H1 (cell line): ENCODE measurements around the gene PRKCA. TPM values are rescaled to one million over a fixed set of nuclear protein-coding genes. Genes with fewer than 3 reads are reported as not detected.

Source experiments
- CTCF ChIA-PET: fragments of 300-600 bp; sonication (Branson Sonifier 250); formaldehyde crosslinking; loops from one replicate; lab custom pipeline; 2021; ENCODE audit not compliant: partially characterized antibody; lab: Charles Lee
- POLR2A ChIA-PET: fragments of 300-600 bp; sonication (Branson Sonifier 250); formaldehyde crosslinking; loops from one replicate; lab custom pipeline; 2021; ENCODE audit warnings: inconsistent platforms; ENCODE audit not compliant: partially characterized antibody; lab: Charles Lee
- DNase-seq, 2 experiments: peaks; one replicate each; pipeline versions ENCODE4 v3.0.0 to v3.0.0-alpha.2; 2010 to 2022; ENCODE audit warnings: low spot score in 2 of 2, low read depth in 1 of 2, mixed read lengths in 1 of 2
- FAIRE-seq: peaks from 2 replicates; lab custom pipeline; 2011; peaks lifted over from hg19 to GRCh38; lab: Jason Lieb, UNC
- H2AFZ ChIP-seq: 2 replicates; pipeline ENCODE4 v1.8.1; 2012; ENCODE audit warnings: low read length, inconsistent platforms
- H2AK5ac ChIP-seq: 2 replicates; pipeline ENCODE4 v1.6.1; 2013; ENCODE audit warnings: low read depth, low read length
- H2BK120ac ChIP-seq: replicated peaks from 2 replicates; pipeline ENCODE3; 2013; ENCODE audit warnings: low read depth, low read length, inconsistent platforms
- H2BK12ac ChIP-seq: 2 replicates; pipeline ENCODE4 v1.6.1; 2013; ENCODE audit warnings: low read depth, low read length
- H2BK15ac ChIP-seq: 2 replicates; pipeline ENCODE4 v1.6.1; 2013; ENCODE audit warnings: low read length
- H2BK20ac ChIP-seq: 2 replicates; pipeline ENCODE4 v1.6.1; 2013; ENCODE audit warnings: low read length
- H2BK5ac ChIP-seq: 2 replicates; pipeline ENCODE4 v1.6.1; 2013; ENCODE audit warnings: low read depth, low read length
- H3K14ac ChIP-seq: 2 replicates; pipeline ENCODE4 v1.6.1; 2013; ENCODE audit warnings: inconsistent platforms; ENCODE audit not compliant: insufficient read length
- H3K18ac ChIP-seq: 2 replicates; pipeline ENCODE4 v1.6.1; 2013; ENCODE audit warnings: low read length; ENCODE audit errors: extremely low read depth
- H3K23ac ChIP-seq: 2 replicates; pipeline ENCODE4 v1.6.1; 2013; ENCODE audit warnings: inconsistent platforms; ENCODE audit not compliant: insufficient read length
- H3K23me2 ChIP-seq: 2 replicates; pipeline ENCODE4 v1.6.1; 2013; ENCODE audit warnings: low read depth, low read length
- H3K27ac ChIP-seq: 2 replicates; pipeline ENCODE4 v1.6.1; 2011; ENCODE audit warnings: low read depth, low read length, inconsistent platforms
- H3K27me3 ChIP-seq, 4 experiments: replicated peaks in 1 of 4; 1 replicate in 1 of 4; 2 replicates in 3 of 4; pipeline versions ENCODE4 v1.6.1 to v1.8.1; 2011 to 2013; ENCODE audit warnings: low read length in 3 of 4, mild to moderate bottlenecking in 3 of 4, inconsistent platforms in 2 of 4, mixed read lengths in 2 of 4, moderate library complexity in 1 of 4; ENCODE audit not compliant: control insufficient read depth in 3 of 4, insufficient read depth in 3 of 4; ENCODE audit errors: extremely low read depth in 1 of 4
- H3K36me3 ChIP-seq, 4 experiments: 2 replicates each; pipeline versions ENCODE4 v1.6.1 to v1.8.1; 2011 to 2013; ENCODE audit warnings: mild to moderate bottlenecking in 4 of 4, low read length in 3 of 4, moderate library complexity in 2 of 4, control low read depth in 1 of 4, inconsistent platforms in 1 of 4; ENCODE audit not compliant: insufficient read depth in 4 of 4, control insufficient read depth in 2 of 4
- H3K4ac ChIP-seq: replicated peaks from 2 replicates; pipeline ENCODE3; 2013; ENCODE audit warnings: low read length, low read depth, mixed read lengths, inconsistent platforms; ENCODE audit not compliant: insufficient read length
- H3K4me1 ChIP-seq, 4 experiments: replicated peaks in 1 of 4; 1 replicate in 1 of 4; 2 replicates in 3 of 4; pipeline versions ENCODE4 v1.6.1 to v1.8.1; 2011 to 2013; ENCODE audit warnings: low read length in 3 of 4, inconsistent platforms in 2 of 4, mixed read lengths in 1 of 4; ENCODE audit not compliant: insufficient read depth in 4 of 4, control insufficient read depth in 3 of 4
- H3K4me2 ChIP-seq, 2 experiments: 2 replicates each; pipeline versions ENCODE4 v1.6.1 to v1.8.1; 2011 to 2013; ENCODE audit warnings: low read depth in 2 of 2, low read length in 2 of 2, control low read depth in 1 of 2, inconsistent platforms in 1 of 2, mild to moderate bottlenecking in 1 of 2; ENCODE audit not compliant: insufficient read depth in 1 of 2
- H3K4me3 ChIP-seq, 4 experiments: fragments of 200-600, 300-600 bp in 1 of 4; sonication (generic), shearing (Covaris generic), sonication (Bioruptor Twin) in 1 of 4; 2 replicates each; pipeline versions ENCODE4 v1.5.1 to v1.8.1; 2011 to 2016; ENCODE audit warnings: low read length in 4 of 4, low read depth in 3 of 4, control low read depth in 2 of 4, inconsistent platforms in 2 of 4, mild to moderate bottlenecking in 2 of 4, mixed read lengths in 1 of 4, moderate library complexity in 1 of 4; ENCODE audit not compliant: insufficient read depth in 2 of 4; ENCODE audit errors: extremely low read depth in 1 of 4
- H3K56ac ChIP-seq: replicated peaks from 2 replicates; pipeline ENCODE3; 2013; ENCODE audit warnings: low read depth, mild to moderate bottlenecking, mixed read lengths, low read length, inconsistent platforms; ENCODE audit not compliant: insufficient read length
- H3K79me1 ChIP-seq: 2 replicates; pipeline ENCODE4 v1.6.1; 2013; ENCODE audit warnings: low read depth, low read length, control low read depth
- H3K79me2 ChIP-seq, 2 experiments: 2 replicates each; pipeline versions ENCODE4 v1.6.1 to v1.8.1; 2012 to 2013; ENCODE audit warnings: low read length in 2 of 2, mild to moderate bottlenecking in 2 of 2, inconsistent platforms in 1 of 2; ENCODE audit not compliant: insufficient read depth in 2 of 2, control insufficient read depth in 1 of 2
- H3K9ac ChIP-seq, 4 experiments: replicated peaks in 1 of 4; 1 replicate in 1 of 4; 2 replicates in 3 of 4; pipeline versions ENCODE4 v1.6.1 to v1.8.1; 2011 to 2013; ENCODE audit warnings: low read depth in 3 of 4, low read length in 3 of 4, control low read depth in 2 of 4, mild to moderate bottlenecking in 2 of 4, moderate library complexity in 2 of 4, inconsistent platforms in 1 of 4; ENCODE audit errors: extremely low read depth in 1 of 4
- H3K9me3 ChIP-seq, 2 experiments: 2 replicates each; pipeline versions ENCODE4 v1.6.1 to v1.8.1; 2012 to 2013; ENCODE audit warnings: mild to moderate bottlenecking in 2 of 2, moderate library complexity in 2 of 2, control low read depth in 1 of 2, inconsistent platforms in 1 of 2, low read depth in 1 of 2, low read length in 1 of 2, mixed read lengths in 1 of 2; ENCODE audit not compliant: insufficient read depth in 2 of 2
- H4K20me1 ChIP-seq, 2 experiments: replicated peaks in 1 of 2; 2 replicates each; pipeline versions ENCODE3 to v1.8.1; 2011 to 2013; ENCODE audit warnings: inconsistent platforms in 2 of 2, low read length in 2 of 2, mild to moderate bottlenecking in 1 of 2; ENCODE audit not compliant: insufficient read depth in 2 of 2, control insufficient read depth in 1 of 2
- H4K5ac ChIP-seq: 2 replicates; pipeline ENCODE4 v1.6.1; 2013; ENCODE audit warnings: low read length, low read depth, mixed read lengths, inconsistent platforms; ENCODE audit not compliant: insufficient read length
- H4K8ac ChIP-seq: 2 replicates; pipeline ENCODE4 v1.8.0; 2013; ENCODE audit warnings: mild to moderate bottlenecking, moderate library complexity, low read length, inconsistent platforms; ENCODE audit not compliant: insufficient read depth; ENCODE audit errors: extremely low read depth
- H4K91ac ChIP-seq: replicated peaks from 2 replicates; pipeline ENCODE3; 2013; ENCODE audit warnings: low read length, mixed read lengths, inconsistent platforms; ENCODE audit not compliant: insufficient read length
- KDM5A ChIP-seq: fragments of 200-600 bp; IDR thresholded peaks from 2 replicates; pipeline ENCODE4 v1.7.1; 2012; ENCODE audit warnings: mild to moderate bottlenecking, low read length, inconsistent platforms, mixed read lengths
- WGBS, 2 experiments: shearing (Covaris generic) in 1 of 2; methylation state at CpG; one replicate each; pipeline versions ENCODE4 v1.1.6 to v1.1.7; 2013 to 2015; ENCODE audit warnings: low lambda C conversion rate in 2 of 2, mixed read lengths in 2 of 2, inconsistent platforms in 1 of 2, low coverage in 1 of 2, missing lambda C conversion rate in 1 of 2; ENCODE audit not compliant: insufficient replicate concordance in 2 of 2, insufficient coverage in 1 of 2, insufficient read length in 1 of 2; ENCODE audit errors: extremely low coverage in 1 of 2, missing lambda C conversion rate in 1 of 2; 5-methylcytosine and 5-hydroxymethylcytosine counted together
- polyA plus RNA-seq, 7 experiments: library from polyadenylated mRNA; depleted of rRNA in 3 of 7; stranded (reverse) in 5 of 7; unstranded in 2 of 7; fragments of >200 nt in 5 of 7; fragments of 200-250 nt in 2 of 7; gene quantifications; 1 replicate in 5 of 7; 2 replicates in 1 of 7; 4 replicates in 1 of 7; pipeline versions ENCODE4 v1.2.1 to v1.2.3, GENCODE V29; 2011 to 2013; ENCODE audit warnings: missing spikeins in 2 of 7, mixed read lengths in 2 of 7
- total RNA-seq: library from RNA; stranded (reverse); fragmentation: NEBNext Ultra II Directional; extraction: Animal tissue kit (Norgen Biotek cat#: 25700); gene quantifications from 2 replicates; pipeline ENCODE4 v1.2.1, GENCODE V29; 2021
- TF ChIP-seq, protein P1 (sequence below): IDR thresholded peaks from 2 replicates; pipeline ENCODE4 v1.6.1; 2012; ENCODE audit warnings: inconsistent platforms

The PRKCA gene
- total and polyA plus RNA-seq, 2 of the 8 experiments (the other 6 are each of a cell fraction or from before 2014, with no cell fraction given): 5.8 to 17.8 TPM

DNA sequence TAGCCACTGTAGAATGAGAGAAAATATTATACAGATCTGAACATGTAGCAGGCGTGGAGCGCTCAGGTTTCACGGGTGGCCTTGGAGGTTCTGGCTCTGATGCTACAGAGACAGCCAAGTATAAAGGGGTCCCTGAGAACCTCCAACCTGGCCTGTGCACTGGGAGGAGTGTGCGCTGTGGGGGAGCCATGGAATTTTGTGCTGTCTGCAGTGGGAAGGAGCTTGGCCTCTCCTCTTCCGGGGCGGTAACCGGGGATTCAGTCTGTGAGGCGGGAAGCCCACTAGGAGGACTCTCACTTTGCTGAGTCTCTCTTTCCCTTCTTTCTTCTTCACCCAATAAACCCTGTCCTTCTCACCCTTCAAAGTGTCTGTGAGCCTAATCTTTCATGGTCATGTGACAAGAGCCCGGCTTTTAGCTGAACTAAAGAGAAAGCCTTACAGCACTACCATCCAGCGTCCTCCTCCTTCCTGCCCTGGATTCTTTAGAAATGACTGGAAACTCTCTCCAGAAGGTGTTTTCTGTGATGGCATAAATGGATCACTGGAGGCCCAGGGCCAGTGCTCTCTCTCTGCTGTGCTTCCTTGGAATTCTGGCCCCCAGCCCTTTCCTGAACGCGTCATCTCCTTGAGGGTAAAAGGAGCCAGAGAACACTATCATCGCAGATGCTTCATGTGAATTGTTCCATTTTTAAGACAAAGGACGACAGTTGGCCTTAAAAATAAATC is 300.4 kb downstream of the PRKCA start:
- Histone ChIP-seq H2AK5ac (peak overlapping the region; percentile 98; the same call in 1 of the 2 replicates), H3K27ac (peak overlapping the region; percentile 18; the same call in 1 of the 2 replicates), H2BK15ac (0 out of 2 replicates have a peak overlapping the region, but pooled peaks have one; percentile 29), H2BK5ac (peak overlapping the region; percentile 60; the same call in 1 of the 2 replicates), H3K4me1 (peaks cover 0 to 4% (median 2%) of the 10 kb centered on the region in 4 experiments; a peak in 1 of 7 replicates), H4K20me1 (no peaks in the 10 kb centered on the region), H3K4me2 (peak overlapping the region; percentile 20 to 53), H4K8ac (peak overlapping the region; percentile 45; the same call in 1 of the 2 replicates), H3K23ac (no peak overlapping the region), H3K79me2 (no peaks in the 10 kb centered on the region), H2AFZ (no peak overlapping the region), H3K14ac (no peak overlapping the region), H2BK20ac (no peak overlapping the region), H2BK120ac (no peak overlapping the region), H3K79me1 (no peaks in the 10 kb centered on the region), H2BK12ac (peak overlapping the region; percentile 92), H3K4ac (no peak overlapping the region), H3K56ac (no peak overlapping the region), H4K91ac (peak overlapping the region; percentile 63), H3K4me3 (peak overlapping the region in 1 of 4 experiments; percentile 41; a peak in 1 of 8 replicates), H4K5ac (no peak overlapping the region), H3K36me3 (no peaks in the 10 kb centered on the region), H3K9ac (no peak overlapping the region), H3K9me3 (no peaks in the 10 kb centered on the region), H3K23me2 (no peaks in the 10 kb centered on the region), H3K18ac (peak overlapping the region; percentile 83), H3K27me3 (no peaks in the 10 kb centered on the region)
- TF ChIP-seq, protein P1, sequence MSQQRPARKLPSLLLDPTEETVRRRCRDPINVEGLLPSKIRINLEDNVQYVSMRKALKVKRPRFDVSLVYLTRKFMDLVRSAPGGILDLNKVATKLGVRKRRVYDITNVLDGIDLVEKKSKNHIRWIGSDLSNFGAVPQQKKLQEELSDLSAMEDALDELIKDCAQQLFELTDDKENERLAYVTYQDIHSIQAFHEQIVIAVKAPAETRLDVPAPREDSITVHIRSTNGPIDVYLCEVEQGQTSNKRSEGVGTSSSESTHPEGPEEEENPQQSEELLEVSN: 0 out of 2 replicates have a peak, but pooled peaks have one; percentile 13
- no peak for TF ChIP-seq KDM5A
- ChIA-PET POLR2A (interaction anchor here (0.8 kb wide), 2 partner anchors 9 to 10 kb away, joined by 3 read pairs; no protein-coding TSS in a partner anchor), CTCF (interaction anchor here (0.6 to 2.2 kb wide), 4 partner anchors 11 to 402 kb away, joined by 3 to 5 read pairs (median 3); no protein-coding TSS in a partner anchor)
- FAIRE-seq (no peak), DNase-seq (no peak)
- 92% methylated on average over 14 of the region's 14 CpGs; no CpG with 5 or more reads in 1 of the 2 experiments for WGBS, 2 experiments
